SU-DHL-6 (cell line): ENCODE measurements around the gene EXD3.

Experiments used
- CTCF ChIP-seq: fragments of 200-600 bp; sonication (generic); IDR thresholded peaks from one replicate; pipeline ENCODE4 v1.5.1; 2017; ENCODE audit warnings: antibody characterized with exemption, mild to moderate bottlenecking, low read length, moderate library complexity; ENCODE audit not compliant: insufficient read depth, poor library complexity, severe bottlenecking
- EZH2phosphoT487 ChIP-seq: fragments of 200-600 bp; sonication (generic), shearing (Covaris generic); conservative IDR thresholded peaks from 2 replicates; pipeline ENCODE4 v1.6.1; 2018; ENCODE audit warnings: mild to moderate bottlenecking, antibody characterized with exemption, low read length, moderate library complexity, mixed read lengths

GRCh38 chr9:137444106-137444790 is 21.3 kb upstream of the EXD3 start:
- TF ChIP-seq CTCF (no peak), EZH2phosphoT487 (no peak)
